HG03159 (cell line): ENCODE measurements around the gene ITGAL.
"Not testable (repeated sequence)": the region's sequence is repeated elsewhere in the genome, so short reads cannot be mapped to it uniquely, and the experiment has no call there.

Experiments
- ATAC-seq: cut with Tn5 transposase; IDR thresholded peaks from one replicate; pipeline ENCODE4 v1.9.1; 2021; ENCODE audit warnings: mild to moderate bottlenecking, moderate library complexity; ENCODE audit not compliant: unreplicated experiment

ITGAL gene

DNA sequence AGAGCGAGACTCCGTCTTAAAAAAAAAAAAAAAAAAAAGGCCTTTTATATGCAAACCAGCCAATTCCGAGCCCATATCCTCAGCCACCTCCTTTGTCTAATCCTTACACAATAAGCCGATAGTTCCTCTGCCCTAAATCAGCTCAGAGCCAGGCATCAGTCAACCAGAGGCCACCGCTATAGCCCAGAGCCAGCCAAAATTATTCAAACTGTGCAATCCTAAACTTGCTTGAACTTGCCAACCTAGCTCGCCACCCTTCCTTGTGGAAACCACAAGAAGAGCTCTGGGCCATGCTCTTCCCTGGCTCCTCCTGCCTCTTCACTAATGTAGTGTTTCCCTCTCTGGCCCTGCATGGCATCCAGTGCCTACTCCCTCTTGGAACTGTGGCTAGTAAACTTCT, 17.7 kb downstream of the ITGAL start:
- no peak for ATAC-seq

DNA sequence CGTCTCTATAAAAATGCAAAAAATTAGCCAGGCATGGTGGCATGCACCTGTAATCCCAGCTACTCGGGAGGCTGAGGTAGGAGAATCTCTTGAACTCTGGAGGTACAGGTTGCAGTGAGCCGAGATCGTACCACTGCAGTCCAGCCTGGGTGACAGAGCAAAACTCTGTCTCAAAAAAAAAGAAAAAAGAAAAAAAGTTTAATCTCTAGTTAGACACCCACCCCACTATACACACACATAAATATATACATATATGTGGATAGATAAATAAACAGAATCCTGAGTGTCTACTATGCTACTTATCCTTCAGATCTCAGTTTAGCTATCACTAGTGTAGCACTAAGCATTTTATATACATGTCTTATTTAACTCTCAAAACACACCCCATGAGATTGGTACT, 18.7 kb downstream of the ITGAL start:
- no peak for ATAC-seq

DNA sequence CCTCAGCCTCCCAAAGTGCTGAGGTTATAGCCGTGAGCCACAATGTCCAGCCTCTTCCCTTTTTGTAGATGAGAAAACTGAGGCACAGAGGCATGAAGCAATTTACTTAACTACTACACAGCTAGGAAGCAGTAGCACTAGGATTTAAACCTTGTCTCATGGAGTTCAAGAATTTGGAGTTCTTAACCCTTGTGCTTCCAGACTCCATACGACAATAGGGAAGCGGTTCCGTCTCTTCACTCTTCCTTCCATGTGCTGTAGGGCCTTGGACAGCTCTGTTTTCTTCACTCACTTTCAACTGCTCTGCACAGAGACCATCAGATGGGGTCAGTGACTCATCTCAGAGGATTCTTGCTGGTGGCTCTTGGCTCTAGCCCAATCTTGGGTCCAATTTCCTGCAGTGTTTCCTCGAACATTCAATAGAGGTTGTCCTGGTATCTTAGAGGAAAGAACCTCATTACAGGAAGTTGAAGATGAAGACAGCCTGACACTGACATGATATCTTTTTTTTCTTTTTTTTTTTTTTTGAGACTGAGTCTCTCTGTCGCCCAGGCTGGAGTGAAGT, 19.3 kb downstream of the ITGAL start:
- no peak for ATAC-seq

DNA sequence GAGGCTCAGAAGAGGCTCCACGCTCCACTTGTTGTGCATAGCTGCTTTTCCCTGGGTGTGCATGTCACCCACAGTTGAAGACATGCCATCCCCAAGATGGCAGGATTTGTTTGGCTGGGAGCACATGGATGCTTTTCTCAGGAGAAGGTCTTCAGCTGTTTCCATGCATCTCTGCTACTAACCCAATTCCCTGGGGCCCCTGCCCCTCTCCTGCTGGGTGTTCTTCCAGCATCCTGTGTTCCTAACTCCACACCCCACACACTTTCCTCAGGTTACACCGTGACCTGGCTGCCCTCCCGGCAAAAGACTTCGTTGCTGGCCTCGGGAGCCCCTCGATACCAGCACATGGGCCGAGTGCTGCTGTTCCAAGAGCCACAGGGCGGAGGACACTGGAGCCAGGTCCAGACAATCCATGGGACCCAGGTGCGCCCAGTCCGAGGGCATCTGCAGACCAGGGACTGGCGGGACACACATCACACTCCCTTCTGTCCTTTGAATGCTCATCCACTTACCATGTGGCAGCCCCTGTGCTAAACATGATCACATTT, 21.5 kb downstream of the ITGAL start:
- ATAC-seq: no peak

DNA sequence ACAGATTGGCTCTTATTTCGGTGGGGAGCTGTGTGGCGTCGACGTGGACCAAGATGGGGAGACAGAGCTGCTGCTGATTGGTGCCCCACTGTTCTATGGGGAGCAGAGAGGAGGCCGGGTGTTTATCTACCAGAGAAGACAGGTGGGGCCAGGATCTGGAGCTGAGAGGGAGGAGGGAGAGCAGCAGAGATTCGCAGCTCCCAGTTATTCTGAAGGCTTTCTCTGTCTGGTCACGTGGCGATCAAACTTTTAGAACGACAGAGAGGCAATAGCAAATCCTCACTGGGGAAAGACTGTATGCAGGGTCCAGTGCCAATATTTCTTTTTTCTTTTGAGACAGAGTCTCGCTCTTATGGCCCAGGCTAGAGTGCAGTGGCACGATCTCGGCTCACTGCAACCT, 22.2 kb downstream of the ITGAL start:
- no peak for ATAC-seq

DNA sequence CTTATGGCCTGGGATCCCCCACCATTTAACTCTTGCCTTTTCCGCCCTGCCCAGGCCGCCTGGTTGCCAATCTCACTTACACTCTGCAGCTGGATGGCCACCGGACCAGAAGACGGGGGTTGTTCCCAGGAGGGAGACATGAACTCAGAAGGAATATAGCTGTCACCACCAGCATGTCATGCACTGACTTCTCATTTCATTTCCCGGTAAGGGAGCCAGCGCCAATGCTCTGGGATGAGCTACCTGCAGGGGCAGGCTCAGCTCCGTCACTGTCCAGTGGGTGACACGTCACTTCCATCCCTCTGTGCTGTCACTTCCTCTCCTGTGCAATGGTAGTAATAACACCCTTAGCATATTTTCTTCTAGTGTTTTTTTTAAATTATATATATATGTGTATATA, 26.7 kb downstream of the ITGAL start:
- ATAC-seq: no peak

DNA sequence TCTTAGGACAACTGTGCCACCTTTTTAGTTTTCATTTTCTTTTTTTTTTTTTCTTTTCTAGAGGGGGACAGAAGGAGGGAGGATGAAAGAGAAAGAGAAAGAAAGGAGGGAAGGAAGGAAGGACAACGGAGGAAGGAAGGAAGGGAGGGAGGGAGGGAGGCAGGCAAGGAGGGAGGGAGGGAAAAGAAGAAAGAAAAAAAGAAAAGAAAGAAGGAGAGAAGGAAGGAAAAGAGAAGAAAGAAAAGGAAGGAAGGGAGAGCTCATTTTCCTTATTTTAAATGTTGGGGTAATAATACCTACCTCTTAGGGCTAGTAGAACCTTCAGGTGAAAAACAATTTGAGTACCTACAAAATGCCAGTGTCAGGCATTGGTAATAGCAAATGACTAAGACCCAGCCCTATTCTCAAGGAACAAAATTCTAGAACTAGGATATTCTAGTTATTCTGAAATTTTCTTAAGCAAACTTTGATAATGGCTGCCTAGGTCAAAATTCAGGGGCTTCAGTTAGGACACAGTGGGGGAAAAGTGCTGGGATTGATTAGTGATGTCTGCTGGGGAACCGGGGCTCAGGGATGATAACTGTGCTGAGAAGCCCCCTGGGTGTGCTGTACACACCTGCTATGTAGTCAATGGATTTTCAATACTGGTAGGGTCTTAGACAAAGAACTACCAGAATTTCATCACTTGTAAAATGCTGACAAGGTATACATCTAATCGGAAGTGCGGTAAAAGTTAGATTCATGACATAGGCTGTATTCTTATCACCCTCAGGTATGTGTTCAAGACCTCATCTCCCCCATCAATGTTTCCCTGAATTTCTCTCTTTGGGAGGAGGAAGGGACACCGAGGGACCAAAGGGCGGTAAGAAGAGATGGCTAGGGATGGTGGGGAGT, 31.1 kb downstream of the ITGAL start:
- no peak for ATAC-seq

DNA sequence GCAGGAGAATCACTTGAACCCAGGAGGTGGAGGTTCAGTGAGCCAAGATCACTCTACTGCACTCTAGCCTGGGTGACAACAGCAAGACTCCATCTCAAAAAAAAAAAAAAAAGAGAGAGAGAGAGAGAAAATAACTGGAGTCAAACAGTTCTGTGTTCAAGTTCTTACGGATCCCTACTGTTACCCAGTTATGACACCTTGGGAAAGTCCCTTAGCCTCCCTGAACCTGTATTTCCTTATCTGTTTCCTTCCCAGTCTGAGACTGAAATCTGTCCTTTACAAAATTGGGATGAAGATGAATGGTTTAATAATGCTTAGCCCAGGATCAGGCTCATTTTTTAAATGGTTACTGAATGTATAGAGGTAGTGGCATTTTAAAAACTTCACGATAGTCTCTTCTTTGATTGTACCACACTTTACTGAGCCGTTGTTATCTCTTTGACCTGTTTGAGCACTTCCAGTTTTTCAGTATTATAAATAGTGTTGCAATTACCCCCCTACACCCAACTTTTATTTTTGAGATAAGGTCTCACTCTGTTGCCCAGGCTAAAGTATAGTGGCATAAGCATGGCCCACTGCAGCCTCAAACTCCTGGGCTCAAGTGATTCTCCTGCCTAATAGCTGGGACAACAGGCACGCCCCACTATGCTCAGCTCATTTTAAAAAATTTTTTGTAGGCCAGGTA, 36.7 kb downstream of the ITGAL start:
- ATAC-seq: no peak

DNA sequence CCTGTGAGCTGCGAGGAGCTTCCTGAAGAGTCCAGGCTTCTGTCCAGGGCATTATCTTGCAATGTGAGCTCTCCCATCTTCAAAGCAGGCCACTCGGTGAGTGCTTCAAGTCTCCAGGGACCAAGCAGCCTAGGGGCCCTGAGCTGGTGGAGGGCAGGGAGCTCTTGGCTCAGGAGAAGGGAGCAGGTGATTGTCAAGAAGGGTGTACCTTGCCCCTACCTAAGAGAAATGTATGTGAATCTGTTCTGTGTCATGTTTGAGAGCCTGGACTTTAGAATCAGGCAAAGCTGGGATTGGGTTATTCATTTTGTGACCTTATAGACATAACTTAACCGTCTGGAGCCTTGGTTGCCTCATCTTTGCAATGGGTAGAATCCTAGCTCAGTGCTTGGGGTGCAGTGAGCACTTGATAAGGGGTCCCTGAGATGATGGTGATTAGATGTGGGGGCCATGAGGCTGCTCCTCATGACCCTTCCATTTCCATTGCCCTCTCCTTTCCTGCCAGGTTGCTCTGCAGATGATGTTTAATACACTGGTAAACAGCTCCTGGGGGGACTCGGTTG, 37.9 kb downstream of the ITGAL start:
- ATAC-seq: no peak

DNA sequence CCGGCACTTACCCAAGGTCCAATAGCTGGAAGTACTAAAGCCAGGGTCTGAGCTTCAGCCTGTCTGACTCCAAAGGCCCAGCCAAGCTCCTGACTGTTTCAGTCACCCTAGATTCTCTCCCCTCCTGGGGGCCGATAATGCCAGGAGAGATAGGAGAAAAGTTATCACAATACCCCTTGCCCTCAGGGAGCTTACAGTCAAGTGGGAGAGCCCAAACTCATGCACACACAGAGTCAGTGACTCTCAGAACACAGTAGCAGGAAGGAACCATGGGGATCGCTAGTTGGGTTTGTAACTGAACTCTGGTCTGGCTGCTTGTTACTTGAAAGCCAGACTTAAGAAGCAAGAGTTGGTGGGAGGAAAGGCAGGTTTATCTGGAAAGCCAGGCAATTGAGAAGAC, 39.0 kb downstream of the ITGAL start:
- no peak for ATAC-seq

DNA sequence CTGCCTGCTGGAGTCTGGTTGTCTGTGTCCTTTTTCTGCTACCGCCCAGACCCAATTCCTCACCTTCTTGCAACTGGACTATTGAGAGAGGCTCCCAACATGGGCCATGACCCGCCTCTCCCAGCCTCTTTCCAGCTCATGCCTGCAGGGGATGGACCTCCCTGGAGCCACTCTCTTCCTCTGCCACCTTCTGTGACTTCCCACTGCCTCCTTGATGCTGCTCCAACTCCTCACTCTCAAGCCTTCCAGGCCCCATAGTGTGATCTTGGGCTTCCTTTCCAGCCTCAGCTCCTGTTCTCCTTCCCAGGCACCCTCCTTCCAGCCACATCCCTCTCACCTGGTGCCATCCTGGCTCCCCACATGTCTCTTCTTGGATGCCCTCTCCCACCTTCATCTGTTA, 42.7 kb downstream of the ITGAL start:
- ATAC-seq: no peak

DNA sequence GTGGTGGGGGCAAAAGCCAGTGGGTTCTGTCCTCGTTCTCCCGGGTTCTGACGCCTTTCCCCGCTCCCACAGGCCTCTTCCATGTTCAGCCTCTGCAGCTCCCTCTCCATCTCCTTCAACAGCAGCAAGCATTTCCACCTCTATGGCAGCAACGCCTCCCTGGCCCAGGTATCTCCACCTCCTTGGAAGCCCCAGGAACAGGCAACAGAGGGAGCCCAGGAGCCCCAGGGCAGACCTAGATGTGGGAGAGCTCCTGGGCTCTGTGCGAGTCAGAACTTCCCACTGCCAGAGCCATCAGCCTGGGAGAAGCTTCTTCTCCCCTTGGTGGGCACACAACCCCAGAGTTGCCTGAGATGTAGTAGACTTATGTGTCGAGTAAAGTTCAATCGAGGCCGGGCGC, 46.0 kb downstream of the ITGAL start:
- no peak for ATAC-seq

DNA sequence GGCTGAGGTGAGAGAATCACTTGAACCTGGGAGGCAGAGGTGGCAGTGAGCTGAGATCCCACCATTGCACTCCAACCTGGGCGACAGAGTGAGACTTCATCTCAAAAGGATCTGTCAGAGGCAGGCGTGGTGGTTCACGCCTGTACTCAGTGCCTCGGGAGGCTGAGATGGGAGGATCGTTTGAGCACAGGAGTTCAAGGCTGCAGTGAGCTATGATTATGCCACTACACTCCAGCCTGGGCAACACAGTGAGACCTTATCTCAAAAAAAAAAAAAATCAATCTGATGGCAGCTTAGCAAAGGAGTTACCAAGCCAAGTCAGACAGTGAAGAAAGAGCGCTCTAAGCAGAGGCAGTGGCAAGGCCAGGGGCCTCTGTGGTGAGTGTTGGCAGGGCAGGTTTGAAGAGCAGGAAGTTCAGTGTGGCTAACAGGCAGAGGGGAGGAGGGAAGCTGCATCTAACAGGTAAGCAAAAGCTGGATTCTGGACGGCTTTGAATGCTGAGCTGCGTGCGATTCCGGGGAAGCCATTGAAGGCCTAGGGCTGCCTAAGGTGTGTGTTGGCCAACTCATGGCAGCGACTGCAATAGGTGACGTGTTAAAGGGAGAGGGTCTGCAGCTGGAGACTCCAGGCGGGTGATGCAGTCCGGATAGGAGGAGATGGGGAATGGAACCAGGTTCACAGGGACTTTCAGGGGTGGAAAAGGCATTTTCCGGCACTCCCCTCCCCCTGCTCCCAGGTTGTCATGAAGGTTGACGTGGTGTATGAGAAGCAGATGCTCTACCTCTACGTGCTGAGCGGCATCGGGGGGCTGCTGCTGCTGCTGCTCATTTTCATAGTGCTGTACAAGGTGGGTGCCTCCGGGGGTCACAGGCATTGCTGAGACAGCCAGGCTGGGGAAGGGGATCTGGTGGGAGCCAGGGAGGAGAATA, 46.8 kb downstream of the ITGAL start:
- ATAC-seq: no peak

DNA sequence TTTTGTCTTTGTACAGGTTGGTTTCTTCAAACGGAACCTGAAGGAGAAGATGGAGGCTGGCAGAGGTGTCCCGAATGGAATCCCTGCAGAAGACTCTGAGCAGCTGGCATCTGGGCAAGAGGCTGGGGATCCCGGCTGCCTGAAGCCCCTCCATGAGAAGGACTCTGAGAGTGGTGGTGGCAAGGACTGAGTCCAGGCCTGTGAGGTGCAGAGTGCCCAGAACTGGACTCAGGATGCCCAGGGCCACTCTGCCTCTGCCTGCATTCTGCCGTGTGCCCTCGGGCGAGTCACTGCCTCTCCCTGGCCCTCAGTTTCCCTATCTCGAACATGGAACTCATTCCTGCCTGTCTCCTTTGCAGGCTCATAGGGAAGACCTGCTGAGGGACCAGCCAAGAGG, 48.9 kb downstream of the ITGAL start:
- ATAC-seq: no peak

DNA sequence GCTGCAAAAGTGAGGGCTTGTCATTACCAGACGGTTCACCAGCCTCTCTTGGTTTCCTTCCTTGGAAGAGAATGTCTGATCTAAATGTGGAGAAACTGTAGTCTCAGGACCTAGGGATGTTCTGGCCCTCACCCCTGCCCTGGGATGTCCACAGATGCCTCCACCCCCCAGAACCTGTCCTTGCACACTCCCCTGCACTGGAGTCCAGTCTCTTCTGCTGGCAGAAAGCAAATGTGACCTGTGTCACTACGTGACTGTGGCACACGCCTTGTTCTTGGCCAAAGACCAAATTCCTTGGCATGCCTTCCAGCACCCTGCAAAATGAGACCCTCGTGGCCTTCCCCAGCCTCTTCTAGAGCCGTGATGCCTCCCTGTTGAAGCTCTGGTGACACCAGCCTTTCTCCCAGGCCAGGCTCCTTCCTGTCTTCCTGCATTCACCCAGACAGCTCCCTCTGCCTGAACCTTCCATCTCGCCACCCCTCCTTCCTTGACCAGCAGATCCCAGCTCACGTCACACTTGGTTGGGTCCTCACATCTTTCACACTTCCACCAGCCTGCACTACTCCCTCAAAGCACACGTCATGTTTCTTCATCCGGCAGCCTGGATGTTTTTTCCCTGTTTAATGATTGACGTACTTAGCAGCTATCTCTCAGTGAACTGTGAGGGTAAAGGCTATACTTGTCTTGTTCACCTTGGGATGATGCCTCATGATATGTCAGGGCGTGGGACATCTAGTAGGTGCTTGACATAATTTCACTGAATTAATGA, 49.5 kb downstream of the ITGAL start:
- no peak for ATAC-seq

DNA sequence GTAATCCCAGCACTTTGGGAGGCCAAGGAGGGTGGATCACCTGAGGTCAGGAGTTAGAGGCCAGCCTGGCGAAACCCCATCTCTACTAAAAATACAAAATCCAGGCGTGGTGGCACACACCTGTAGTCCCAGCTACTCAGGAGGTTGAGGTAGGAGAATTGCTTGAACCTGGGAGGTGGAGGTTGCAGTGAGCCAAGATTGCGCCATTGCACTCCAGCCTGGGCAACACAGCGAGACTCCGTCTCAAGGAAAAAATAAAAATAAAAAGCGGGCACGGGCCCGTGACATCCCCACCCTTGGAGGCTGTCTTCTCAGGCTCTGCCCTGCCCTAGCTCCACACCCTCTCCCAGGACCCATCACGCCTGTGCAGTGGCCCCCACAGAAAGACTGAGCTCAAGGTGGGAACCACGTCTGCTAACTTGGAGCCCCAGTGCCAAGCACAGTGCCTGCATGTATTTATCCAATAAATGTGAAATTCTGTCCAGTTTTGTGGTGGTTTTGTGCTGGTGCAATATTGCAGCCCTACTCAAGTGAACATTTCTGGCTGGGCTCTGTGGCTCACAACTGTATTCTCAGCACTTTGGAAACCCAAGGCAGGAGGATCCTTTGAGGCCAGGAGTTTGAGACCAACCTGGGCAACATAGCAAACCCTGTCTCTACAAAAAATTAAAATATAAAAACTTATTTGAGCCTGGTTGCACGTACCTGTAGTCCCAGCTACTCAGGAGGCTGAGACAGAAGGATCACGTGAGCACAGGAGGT, 50.3 kb downstream of the ITGAL start:
- not testable (repeated sequence) for ATAC-seq

DNA sequence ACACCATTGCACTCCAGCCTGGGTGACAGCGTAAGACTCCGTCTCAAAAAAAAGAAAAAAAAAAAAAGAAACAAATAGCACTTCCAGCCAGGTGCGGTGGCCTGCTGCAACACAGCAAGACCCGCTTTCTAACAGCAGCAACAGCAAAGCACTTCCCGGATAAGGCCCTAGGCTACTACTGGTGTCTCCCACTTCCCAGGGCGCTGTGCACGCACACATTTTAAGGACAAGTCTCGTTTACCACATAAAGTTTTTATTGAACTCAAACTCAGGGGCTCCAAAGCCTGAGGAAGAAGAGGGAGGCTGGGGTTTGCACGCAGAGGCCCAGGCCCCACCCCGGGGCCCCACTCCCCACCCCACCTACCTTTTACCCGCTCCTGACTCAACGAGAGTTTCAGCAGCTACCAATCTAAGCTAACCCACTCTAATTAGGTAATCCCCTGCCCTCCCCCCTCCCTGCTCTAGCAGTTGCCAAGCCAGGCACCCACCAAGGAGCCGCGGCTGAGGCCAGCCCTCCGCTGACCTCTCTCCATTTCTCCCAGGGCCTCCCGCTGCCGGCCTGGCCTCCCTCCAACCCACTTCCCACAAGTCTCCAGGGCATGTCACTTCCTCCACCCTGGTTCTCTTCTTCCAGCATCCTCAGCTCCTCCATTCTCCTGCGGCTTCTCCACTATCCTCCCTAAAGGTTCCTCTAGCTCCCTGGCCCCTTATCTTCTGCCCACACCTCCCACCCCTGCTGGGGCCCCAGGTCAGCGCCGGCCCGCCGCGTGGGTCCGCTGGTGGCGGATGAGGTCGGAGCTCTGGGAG, 51.4 kb downstream of the ITGAL start:
- no peak for ATAC-seq
